ENCODE measurements around the gene PGM5. TPM values are rescaled to one million over a fixed set of nuclear protein-coding genes. Genes with fewer than 3 reads are reported as not detected.

The PGM5 gene
- total RNA-seq, 1 donor from 2014 or later: 9.8 TPM

GRCh38 chr9:68418259-68418845 is 61.9 kb downstream of the PGM5 start:
- H3K4me1 Mint-ChIP-seq: peaks cover 15% of the 10 kb centered on the region
- H3K9me3 Mint-ChIP-seq: no peaks in the 10 kb centered on the region
- TF ChIP-seq CTCF (IDR thresholded peaks at IDR 0.05; ENCODE audit: unreplicated experiment): no peak
- H3K36me3 Mint-ChIP-seq: no peaks in the 10 kb centered on the region
- H3K27me3 Mint-ChIP-seq (ENCODE audit: low read depth): no peaks in the 10 kb centered on the region
- DNase-seq (ENCODE audit: low spot score in 2 of 2, unreplicated experiment in 2 of 2): no peak
- no peak overlapping the region for H3K4me3 Mint-ChIP-seq
- H3K27ac Mint-ChIP-seq: no peak overlapping the region

DNA sequence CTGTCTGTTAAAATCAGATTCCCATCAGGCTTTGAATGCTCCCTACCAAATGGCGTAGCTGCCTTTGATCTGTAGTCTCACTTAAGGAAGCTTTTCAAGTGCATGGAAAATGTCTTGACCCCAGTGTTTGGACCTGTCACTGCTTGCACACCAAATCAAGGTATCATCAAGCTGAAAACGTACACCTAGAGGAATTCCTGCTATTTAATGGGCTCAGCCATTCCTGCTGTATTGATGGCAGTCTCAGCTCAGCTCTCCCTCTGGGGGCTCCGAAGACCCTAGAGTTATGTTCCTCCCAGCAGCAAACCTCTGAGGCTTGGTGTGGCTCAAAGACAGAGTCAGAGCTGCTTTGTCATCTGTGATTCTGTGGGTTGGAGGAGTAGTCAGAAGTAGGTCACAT is 63.5 kb downstream of the PGM5 start:
- Mint-ChIP-seq H3K9me3 (peaks cover 3% of the 10 kb centered on the region), H3K4me1 (peaks cover 15% of the 10 kb centered on the region), H3K4me3 (no peak overlapping the region), H3K27me3 (ENCODE audit: low read depth) (no peaks in the 10 kb centered on the region), H3K27ac (no peak overlapping the region), H3K36me3 (peaks cover 2% of the 10 kb centered on the region)
- DNase-seq (ENCODE audit: low spot score in 2 of 2, unreplicated experiment in 2 of 2): no peak
- TF ChIP-seq CTCF (IDR thresholded peaks at IDR 0.05; ENCODE audit: unreplicated experiment): no peak

DNA sequence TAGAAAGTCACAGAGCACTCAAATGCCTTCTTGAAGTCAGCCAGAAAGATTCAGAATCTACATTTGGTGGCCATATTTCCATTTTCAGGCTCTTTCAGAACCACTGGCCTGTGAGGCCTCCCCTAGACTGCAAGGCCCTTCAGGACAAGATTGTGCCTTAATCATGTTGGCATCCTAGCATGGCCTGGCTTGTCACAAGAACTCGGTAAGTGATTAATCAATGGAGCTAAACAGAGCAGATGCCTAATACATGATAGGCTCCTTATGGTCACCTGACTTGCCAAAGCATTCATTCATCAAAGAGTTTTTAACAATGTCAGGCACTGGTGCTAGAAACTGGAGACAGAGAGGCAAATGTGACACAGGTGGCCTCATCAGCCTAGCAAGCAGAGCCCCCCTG is 70.3 kb downstream of the PGM5 start:
- TF ChIP-seq CTCF (IDR thresholded peaks at IDR 0.05; ENCODE audit: unreplicated experiment): no peak
- Mint-ChIP-seq H3K27me3 (ENCODE audit: low read depth) (no peaks in the 10 kb centered on the region), H3K4me3 (no peak overlapping the region), H3K27ac (no peak overlapping the region), H3K4me1 (peaks cover 35% of the 10 kb centered on the region), H3K9me3 (peaks cover 3% of the 10 kb centered on the region), H3K36me3 (peaks cover 2% of the 10 kb centered on the region)
- no peak for DNase-seq (ENCODE audit: low spot score in 2 of 2, unreplicated experiment in 2 of 2)

- no peak for DNase-seq (ENCODE audit: low spot score in 2 of 2, unreplicated experiment in 2 of 2)
Observed at GRCh38 chr9:68427216-68427977, 71.0 kb downstream of the PGM5 start.

GRCh38 chr9:68428481-68428880 is 72.1 kb downstream of the PGM5 start:
- H3K36me3 Mint-ChIP-seq: peaks cover 2% of the 10 kb centered on the region
- H3K4me3 Mint-ChIP-seq: no peak overlapping the region
- H3K27ac Mint-ChIP-seq: no peak overlapping the region
- H3K27me3 Mint-ChIP-seq (ENCODE audit: low read depth): no peaks in the 10 kb centered on the region
- peaks cover 3% of the 10 kb centered on the region for H3K9me3 Mint-ChIP-seq
- peaks cover 38% of the 10 kb centered on the region for H3K4me1 Mint-ChIP-seq
- no peak for DNase-seq (ENCODE audit: low spot score in 2 of 2, unreplicated experiment in 2 of 2)
- TF ChIP-seq CTCF (IDR thresholded peaks at IDR 0.05; ENCODE audit: unreplicated experiment): no peak

More at GRCh38 chr9:68427216-68427977, 71.0 kb downstream of the PGM5 start:
- Mint-ChIP-seq H3K27ac (peak overlapping the region; percentile 7), H3K27me3 (ENCODE audit: low read depth) (no peaks in the 10 kb centered on the region), H3K9me3 (peaks cover 3% of the 10 kb centered on the region), H3K4me3 (no peak overlapping the region), H3K36me3 (peaks cover 2% of the 10 kb centered on the region), H3K4me1 (peaks cover 35% of the 10 kb centered on the region)
- TF ChIP-seq CTCF (IDR thresholded peaks at IDR 0.05; ENCODE audit: unreplicated experiment): no peak

All from mesothelial cell of epicardium (in vitro differentiated cells).